Islet of Langerhans (tissue), 1 donor: ENCODE results near the gene ZNF76.

Experiments used
- FAIRE-seq: peaks from one replicate; lab custom pipeline; 2011; peaks lifted over from hg19 to GRCh38; lab: Jason Lieb, UNC

Gene ZNF76

DNA sequence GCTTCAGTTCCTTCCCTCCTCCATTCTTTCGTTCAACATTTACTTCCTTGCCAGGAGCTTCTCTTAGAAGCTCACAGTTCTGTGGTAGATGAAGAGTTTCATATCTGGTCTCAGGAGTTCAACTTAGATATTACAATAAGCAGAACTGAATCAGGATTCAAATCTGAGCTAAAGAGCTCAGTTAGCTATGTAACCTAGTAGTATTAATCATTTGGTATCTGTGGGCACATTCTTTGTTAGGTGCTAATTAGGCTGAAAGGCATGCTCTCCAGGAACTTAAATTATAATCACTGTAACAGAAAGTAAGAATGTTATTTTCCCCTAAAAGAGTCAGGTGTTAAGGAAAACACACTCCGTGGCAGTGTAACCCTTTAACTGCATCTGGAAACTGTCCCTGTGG lies 8.4 kb downstream of the ZNF76 start:
- FAIRE-seq: no peak

- FAIRE-seq: no peak
Measured at GRCh38 chr6:35272005-35272404, 12.5 kb downstream of the ZNF76 start.

- no peak for FAIRE-seq
Measured at GRCh38 chr6:35273822-35274559, 14.5 kb downstream of the ZNF76 start.

DNA sequence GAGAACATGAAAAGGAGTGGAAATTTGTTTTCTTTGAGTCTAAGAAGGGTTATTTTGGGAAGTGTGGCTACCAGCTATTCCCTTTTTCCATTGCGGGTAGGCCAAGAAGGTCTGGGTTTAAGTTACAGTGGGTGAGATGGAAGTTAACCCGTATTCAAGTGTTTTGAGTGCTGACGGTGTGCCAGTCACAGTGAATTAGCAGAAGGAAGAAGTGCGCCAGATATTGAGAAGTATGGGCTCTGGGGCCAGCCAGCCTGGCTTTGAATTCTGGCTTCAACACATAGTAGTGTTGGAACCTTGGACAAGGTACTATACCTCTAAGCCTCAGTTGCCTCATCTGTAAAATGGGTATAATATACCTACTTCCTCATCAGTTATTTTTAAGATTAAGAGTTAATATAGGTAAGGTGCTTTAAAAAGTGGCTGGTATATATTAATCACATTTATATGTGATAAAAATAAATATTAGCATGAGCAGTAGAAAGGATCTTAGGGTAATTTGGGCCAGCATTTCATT lies 16.3 kb downstream of the ZNF76 start:
- FAIRE-seq: no peak

DNA sequence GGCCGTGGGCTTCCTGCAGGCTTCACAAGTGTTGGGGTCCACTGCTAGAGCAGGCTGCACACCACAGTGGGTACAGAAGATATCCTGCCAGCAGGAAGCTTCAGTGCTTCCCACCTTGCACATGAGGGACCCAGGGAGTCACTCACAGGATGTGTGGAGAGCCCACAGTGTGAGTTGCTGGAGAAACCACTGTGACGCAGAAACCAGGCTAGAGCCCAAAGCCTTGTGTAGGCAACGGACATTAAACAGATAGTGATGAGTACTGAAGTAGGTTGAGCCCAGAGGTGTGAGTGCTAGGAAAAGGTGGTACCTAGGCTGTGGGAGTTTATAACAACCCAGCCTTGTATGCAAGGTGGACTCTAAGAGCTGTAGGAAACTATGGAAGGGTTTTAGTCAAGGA lies 19.2 kb downstream of the ZNF76 start:
- FAIRE-seq: no peak

DNA sequence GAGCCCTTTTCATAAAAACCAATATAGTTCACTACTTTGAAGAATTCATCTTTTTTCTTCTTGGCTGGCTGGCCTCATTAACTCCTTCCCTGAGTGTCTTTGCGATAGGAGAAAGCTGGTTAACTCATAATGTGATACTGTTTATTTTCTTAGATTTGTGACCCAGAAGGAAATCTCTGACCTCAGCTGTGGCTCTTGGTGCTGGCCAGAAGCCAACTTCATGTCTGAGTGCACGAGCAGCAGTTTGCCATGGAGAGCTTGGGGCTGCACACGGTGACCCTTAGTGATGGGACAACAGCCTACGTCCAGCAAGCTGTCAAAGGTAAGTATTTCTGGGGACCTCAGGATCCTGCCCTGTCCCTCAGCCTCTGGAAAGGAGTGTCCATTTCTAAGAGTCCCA lies 21.4 kb downstream of the ZNF76 start:
- FAIRE-seq: no peak

- no peak for FAIRE-seq
Measured at GRCh38 chr6:35282472-35282871, 22.9 kb downstream of the ZNF76 start.

DNA sequence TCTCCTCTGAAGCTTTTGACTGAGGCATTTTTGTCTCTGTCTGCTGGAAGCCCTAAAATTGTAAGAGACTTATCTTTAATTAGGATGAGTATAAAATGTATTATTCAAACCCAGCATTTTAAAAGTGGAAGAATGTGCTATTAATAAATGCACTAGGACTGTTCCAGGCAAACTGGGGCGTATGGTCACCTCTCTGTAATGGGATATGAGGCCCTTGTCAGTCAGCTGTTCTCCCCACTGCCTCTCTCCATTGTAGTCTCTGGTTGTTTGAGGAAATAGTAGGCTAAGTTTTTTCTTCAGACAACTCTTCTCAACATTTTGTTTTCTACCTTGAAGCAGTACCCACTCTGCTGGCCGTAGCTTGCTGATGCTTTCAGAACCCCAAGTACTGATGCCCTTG lies 23.8 kb downstream of the ZNF76 start:
- FAIRE-seq: no peak

DNA sequence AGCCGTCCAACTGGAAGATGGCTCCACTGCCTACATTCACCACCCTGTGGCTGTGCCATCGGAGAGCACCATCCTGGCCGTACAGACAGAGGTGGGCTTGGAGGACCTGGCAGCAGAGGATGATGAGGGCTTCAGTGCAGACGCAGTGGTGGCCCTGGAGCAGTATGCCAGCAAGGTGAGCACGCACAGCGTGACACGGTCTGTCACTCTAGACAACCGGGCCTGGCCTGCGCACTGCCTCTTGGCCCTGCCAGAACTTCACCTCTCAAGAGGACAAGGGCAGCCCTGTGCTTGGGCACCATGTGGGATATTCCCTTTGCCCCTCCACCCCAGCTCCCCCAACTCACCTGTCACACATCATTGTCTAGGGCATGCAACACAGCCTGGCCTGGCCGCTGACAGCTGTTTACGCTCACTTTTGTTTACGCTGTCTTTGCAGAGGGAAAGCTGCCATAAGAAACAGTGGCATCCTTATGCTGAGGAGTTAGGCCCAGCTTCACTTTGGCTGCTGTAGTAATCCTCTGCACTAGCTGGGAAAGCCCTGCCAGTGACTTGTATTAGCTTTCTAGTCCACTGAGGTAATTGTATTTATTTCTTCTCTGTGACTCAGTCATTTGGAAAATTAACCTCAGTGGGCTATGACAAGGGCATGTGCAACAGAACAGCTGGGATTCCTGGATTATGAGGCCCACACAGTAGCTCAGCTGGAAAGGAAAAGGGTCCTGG lies 28.3 kb downstream of the ZNF76 start:
- no peak for FAIRE-seq

DNA sequence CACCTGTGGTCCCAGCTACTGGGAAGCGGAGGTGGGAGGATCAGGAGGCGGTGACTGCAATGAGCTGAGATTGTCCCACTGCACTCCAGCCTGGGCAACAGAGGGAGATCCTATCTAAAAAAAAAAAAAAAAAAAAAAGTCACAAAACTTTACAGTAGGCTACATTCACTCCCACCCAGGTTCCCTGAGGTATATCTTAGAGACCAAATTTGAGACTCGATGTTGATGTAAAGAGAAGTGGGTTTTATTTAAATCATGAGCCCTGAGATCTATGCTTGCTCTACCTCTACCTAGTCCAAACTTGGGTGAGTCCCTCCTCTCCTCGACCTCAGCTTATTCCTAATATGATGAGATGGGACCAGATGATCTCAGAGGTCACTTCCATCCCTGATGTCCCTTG lies 29.3 kb downstream of the ZNF76 start:
- FAIRE-seq: no peak

DNA sequence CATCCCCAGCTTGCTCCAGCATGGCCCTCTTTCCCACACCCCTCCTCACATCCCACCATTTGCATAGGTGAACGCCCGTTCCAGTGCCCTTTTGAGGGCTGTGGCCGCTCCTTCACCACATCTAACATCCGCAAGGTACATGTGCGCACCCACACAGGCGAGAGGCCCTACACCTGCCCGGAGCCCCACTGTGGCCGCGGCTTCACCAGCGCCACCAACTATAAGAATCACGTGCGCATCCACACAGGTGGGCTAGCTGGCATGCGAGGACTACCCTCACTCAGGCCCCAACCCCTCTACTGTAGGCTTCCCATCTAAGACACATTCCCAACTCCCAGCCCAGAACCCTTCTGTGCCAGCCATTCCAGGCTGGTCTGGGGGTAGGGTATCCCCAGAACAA lies 32.0 kb downstream of the ZNF76 start:
- FAIRE-seq: no peak

DNA sequence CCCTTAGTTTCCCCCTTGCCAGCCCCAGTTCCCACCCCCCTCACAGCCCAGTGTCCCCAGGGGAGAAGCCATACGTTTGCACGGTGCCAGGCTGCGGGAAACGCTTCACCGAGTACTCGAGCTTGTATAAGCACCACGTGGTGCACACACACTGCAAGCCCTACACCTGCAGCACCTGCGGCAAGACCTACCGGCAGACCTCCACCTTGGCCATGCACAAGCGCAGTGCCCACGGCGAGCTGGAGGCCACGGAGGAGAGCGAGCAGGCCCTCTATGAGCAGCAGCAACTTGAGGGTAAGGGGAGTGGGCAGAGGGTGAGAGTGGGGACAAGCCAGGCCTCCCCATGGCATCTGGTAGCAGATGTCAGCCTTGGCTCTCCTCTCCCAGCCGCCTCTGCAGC lies 33.0 kb downstream of the ZNF76 start:
- FAIRE-seq: no peak

DNA sequence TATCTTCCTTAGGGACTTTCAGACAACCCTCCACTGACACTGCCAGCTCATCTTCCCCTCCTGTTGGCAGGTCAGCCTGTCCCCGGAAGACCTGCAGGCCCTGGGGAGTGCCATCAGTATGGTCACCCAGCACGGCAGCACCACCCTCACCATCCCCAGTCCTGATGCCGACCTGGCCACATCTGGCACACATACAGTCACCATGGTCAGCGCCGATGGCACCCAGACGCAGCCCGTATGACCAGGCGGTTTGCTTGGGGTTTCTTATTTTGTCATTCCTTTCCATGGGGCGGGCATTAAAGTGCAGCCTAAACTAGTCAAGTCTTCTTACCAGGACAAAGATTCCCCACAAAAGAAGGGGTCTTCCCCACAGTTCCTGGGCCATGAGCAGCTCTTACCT lies 34.1 kb downstream of the ZNF76 start:
- FAIRE-seq: no peak

GRCh38 chr6:35294308-35294945 lies 34.9 kb downstream of the ZNF76 start:
- no peak for FAIRE-seq

DNA sequence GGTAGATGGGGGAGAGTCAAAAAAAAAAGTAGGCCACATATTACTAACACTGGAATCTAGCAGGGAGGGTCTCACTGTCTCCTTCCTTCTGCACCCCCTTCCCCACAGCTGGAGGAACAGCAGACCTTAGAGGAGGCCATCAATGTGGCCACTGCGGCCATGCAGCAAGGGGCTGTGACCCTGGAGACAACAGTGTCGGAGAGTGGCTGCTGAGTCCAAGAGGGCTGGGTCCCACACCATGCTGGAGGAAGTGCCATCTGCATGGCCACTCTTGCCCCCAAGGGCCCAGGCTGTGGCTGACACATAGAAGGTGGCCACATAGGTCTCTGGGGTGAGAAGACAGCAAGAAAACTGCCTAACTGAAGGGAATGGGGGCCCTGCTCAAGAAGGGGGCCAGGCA lies 35.5 kb downstream of the ZNF76 start:
- FAIRE-seq: no peak

DNA sequence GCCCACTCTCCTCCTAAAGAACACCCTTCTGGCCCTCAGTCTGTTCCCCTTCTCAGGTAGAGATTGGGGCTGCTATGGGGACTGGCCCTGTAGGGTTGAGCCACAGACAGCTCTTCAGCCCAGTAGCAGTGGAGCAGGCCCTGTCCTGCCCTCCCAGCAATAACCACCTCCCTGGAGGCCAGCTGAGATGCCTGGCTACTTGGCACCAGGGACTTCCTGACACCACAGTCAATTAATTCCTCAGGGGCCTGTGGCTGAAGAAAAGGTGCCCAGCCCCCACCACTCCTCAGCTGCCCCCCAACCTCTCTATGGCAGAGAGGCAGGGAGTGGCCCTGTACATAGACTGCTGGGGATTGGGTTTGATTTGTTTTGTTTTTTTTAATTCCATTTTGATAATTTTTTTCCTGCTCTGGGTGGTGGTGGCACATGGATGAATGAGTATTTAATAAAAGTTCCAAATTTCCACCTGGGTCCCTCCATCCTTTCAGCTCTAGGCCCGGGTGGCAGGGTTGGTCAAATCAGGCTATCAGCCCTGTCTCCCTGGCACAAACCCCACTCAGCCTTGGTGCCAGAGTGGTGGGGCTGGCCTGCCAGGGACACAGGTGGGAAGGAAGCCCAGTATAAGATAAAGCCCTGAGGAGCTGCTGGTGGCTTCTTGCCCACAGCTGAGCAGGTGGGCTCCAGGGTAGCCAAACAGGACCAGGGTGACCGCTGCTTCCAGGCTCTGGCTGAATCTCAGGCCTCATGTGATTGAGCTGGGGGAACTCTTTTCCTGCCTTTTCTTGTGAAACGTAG lies 36.2 kb downstream of the ZNF76 start:
- no peak for FAIRE-seq

- no peak for FAIRE-seq
Measured at GRCh38 chr6:35296931-35297600, 37.5 kb downstream of the ZNF76 start.

DNA sequence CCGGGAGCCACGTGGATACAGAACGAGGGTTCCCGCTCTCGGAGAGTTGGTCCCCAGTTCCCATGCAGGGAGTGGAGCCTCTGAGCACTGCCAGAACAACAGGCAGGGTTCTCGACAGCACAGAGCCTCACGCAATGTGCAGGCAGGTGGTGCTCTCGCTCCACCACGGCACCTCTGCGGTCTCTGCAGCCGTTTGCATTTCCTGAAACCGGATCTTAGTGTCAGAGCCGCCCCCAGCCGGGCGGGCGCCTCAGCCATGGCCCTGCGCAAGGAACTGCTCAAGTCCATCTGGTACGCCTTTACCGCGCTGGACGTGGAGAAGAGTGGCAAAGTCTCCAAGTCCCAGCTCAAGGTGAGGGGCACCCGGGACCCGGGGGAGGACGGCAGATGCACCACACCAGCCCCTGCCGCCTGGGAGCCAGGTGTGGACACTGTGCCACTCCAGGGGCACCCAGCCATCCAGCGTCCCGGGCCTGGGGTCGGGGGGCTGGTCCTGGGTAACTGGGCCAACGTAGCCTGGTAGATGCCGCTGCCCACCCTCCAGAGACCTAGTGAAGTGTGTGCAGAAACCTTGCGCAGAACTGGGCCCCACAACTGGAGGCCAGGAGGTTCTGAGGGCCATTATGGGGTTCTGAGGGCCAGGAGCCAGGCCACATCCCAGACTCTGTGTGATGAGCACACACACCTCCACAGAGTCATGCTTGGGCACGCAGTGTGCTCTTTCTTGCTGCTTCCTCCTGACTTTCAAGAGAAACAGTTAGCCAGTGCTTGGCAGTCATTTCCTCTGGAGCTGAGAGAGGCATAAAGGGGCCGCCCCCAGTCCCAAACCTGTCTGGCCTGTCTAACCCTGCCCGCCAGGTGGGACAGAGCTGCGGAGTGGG lies 38.3 kb downstream of the ZNF76 start, which contains the start of gene DEF6:
DEF6 (plus strand) TSS at position 218 of the 881 bp plus-strand sequence; CDS start at position 257, 39 bp downstream.
- no peak for FAIRE-seq

DNA sequence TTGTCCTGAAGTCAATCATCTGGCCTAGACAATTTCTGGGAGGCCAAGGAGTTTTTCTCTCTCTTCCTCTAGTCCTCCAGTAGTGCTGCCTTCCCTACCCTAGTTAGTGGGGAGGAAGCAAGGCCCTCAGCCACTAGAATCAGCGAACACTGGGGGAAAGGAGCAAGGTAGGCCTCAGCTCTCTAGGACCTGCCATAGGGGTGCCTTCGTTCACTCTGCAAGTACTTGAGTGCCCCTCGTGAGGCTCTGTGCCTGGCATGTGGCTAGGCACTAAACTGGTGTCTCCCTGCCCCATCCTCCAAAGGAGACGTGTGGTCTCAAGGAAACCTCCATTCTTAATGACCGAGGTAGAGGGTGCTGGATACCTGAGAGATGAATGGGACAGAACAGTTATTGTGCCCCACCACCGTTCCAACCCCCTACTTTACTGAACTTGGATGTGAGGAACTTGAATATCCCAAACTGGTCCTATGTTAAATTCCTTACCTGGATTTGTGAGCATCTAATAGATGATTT lies 39.1 kb downstream of the ZNF76 start:
- no peak for FAIRE-seq

DNA sequence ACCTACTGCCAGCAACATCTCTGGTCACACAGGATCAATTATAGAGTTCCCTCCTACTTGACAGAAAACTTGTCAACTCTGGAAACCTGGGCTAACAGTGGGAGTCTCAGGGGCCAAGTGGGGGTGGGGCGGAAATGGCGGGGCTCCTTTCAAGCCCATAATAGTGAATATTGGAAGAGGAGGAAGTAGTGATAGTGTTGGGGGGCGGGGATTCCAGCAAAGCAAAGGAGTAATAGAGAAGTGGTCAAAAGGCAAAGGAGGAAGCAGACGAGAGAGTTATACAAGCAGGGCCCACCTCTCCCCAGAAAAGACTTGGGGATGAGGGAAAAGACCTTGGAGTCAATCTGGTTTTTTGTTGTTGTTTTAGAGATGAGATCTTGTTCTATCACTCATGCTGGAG lies 40.1 kb downstream of the ZNF76 start:
- FAIRE-seq: no peak

- no peak for FAIRE-seq
Measured at GRCh38 chr6:35300848-35301247, 41.3 kb downstream of the ZNF76 start.
